PC-9 (cell line): Measurements from ENCODE around the gene NR2C2. TPM values are rescaled to one million over a fixed set of nuclear protein-coding genes. Genes with fewer than 3 reads are reported as not detected.

Source experiments
- BruUV-seq: library from RNA; stranded (reverse); fragments of 400-500 nt; replicated peaks from 2 replicates; lab custom pipeline; 2021; lab: Mats Ljungman, UMichigan
- CTCF ChIA-PET: fragments of 300-600 bp; sonication (Branson Sonifier 250); formaldehyde crosslinking; loops from one replicate; lab custom pipeline; 2022; ENCODE audit warnings: antibody characterized with exemption; lab: Charles Lee
- POLR2A ChIA-PET: fragments of 300-600 bp; sonication (Branson Sonifier 250); formaldehyde crosslinking; loops from one replicate; lab custom pipeline; 2022; ENCODE audit warnings: antibody characterized with exemption; ENCODE audit not compliant: unreplicated experiment; lab: Charles Lee
- DNase-seq, 2 experiments: peaks; one replicate each; pipeline versions ENCODE4 v3.0.0 to v3.0.0-alpha.2; 2015 to 2022; ENCODE audit warnings: mixed read lengths in 1 of 2
- H2AFZ ChIP-seq: fragments of 200-600 bp; sonication (generic); 2 replicates; pipeline ENCODE4 v1.8.1; 2017; ENCODE audit warnings: antibody characterized with exemption
- H3F3A ChIP-seq: fragments of 200-600 bp; sonication (generic); 2 replicates; pipeline ENCODE4 v1.8.1; 2017; ENCODE audit warnings: antibody characterized with exemption, mild to moderate bottlenecking, low read depth; ENCODE audit not compliant: insufficient read depth
- H3K27ac ChIP-seq: fragments of 200-600 bp; sonication (generic); 2 replicates; pipeline ENCODE4 v1.6.1; 2016; ENCODE audit warnings: mixed run types
- H3K27me3 ChIP-seq: fragments of 200-600 bp; sonication (generic); 2 replicates; pipeline ENCODE4 v1.6.1; 2016; ENCODE audit warnings: low read depth, mixed run types; ENCODE audit not compliant: insufficient read depth
- H3K36me3 ChIP-seq: fragments of 200-600 bp; sonication (generic); 2 replicates; pipeline ENCODE4 v1.6.1; 2016; ENCODE audit warnings: low read depth, mixed run types
- H3K4me1 ChIP-seq: fragments of 200-600 bp; sonication (generic); replicated peaks from 2 replicates; pipeline ENCODE4 v1.6.1; 2016; ENCODE audit warnings: mixed run types; ENCODE audit not compliant: insufficient read depth
- H3K4me2 ChIP-seq: fragments of 200-600 bp; sonication (generic); 2 replicates; pipeline ENCODE4 v1.6.1; 2017; ENCODE audit warnings: mixed run types
- H3K4me3 ChIP-seq: fragments of 200-600 bp; sonication (generic); 2 replicates; pipeline ENCODE4 v1.6.1; 2016; ENCODE audit warnings: mixed run types
- H3K79me2 ChIP-seq: fragments of 200-600 bp; sonication (generic); 2 replicates; pipeline ENCODE4 v1.6.1; 2017; ENCODE audit warnings: low read depth, mixed run types
- H3K9me2 ChIP-seq: fragments of 200-600 bp; sonication (generic); 2 replicates; pipeline ENCODE4 v1.8.1; 2017; ENCODE audit warnings: mild to moderate bottlenecking; ENCODE audit not compliant: insufficient read depth
- H3K9me3 ChIP-seq: fragments of 200-600 bp; sonication (generic); 2 replicates; pipeline ENCODE4 v1.8.1; 2016; ENCODE audit warnings: low read depth; ENCODE audit not compliant: insufficient read depth
- H4K20me1 ChIP-seq: fragments of 200-600 bp; sonication (generic); 2 replicates; pipeline ENCODE4 v1.8.1; 2017; ENCODE audit not compliant: insufficient read depth
- CTCF ChIP-seq: fragments of 200-600 bp; sonication (generic); conservative IDR thresholded peaks from 2 replicates; pipeline ENCODE4 v1.6.1; 2017; ENCODE audit warnings: mixed run types, antibody characterized with exemption, mild to moderate bottlenecking, moderate library complexity
- EZH2 ChIP-seq: fragments of 200-600 bp; sonication (generic); IDR thresholded peaks from 2 replicates; pipeline ENCODE4 v1.8.0; 2017; ENCODE audit warnings: antibody characterized with exemption, low read depth
- intact Hi-C: fragments of 100-400 bp; cut with micrococcal nuclease; formaldehyde crosslinking; loops from one replicate; pipeline ENCODE4 v1.10.0; 2022; ENCODE audit not compliant: unreplicated experiment
- total RNA-seq: library from RNA; stranded (reverse); gene quantifications from 2 replicates; pipeline ENCODE4 v1.2.3, GENCODE V29; 2021

NR2C2 gene
- total RNA-seq, 1 experiment from 2014 or later = 44.1 TPM

- H4K20me1 ChIP-seq = peaks cover 19% of the 10 kb centered on the region
- H2AFZ ChIP-seq = no peak overlapping the region
- intact Hi-C loops = no loop called here
- no peaks in the 10 kb centered on the region for H3K9me2 ChIP-seq
- no peak overlapping the region for H3K4me2 ChIP-seq
- H3K27me3 ChIP-seq = no peaks in the 10 kb centered on the region
- H3K79me2 ChIP-seq = no peaks in the 10 kb centered on the region
- TF ChIP-seq CTCF = no peak
- TF ChIP-seq EZH2 = no peak
- H3K27ac ChIP-seq = no peak overlapping the region
- no peak for DNase-seq
- H3K4me1 ChIP-seq = no peaks in the 10 kb centered on the region
- POLR2A ChIA-PET = interaction anchor here (0.5 kb wide), 1 partner anchor 12 kb away, joined by 3 read pairs; no protein-coding TSS in a partner anchor
- H3K4me3 ChIP-seq = no peak overlapping the region
- BruUV-seq = no TSS peak
- CTCF ChIA-PET = no interaction called here
- H3K9me3 ChIP-seq = no peaks in the 10 kb centered on the region
- peaks cover 12% of the 10 kb centered on the region; the same call in 1 of the 2 replicates for H3F3A ChIP-seq
- H3K36me3 ChIP-seq = peaks cover 65% of the 10 kb centered on the region
Measured at GRCh38 chr3:15042936-15043335, 95.6 kb downstream of the NR2C2 start.

GRCh38 chr3:15043408-15044171 is 96.2 kb downstream of the NR2C2 start:
- H3K79me2 ChIP-seq = no peaks in the 10 kb centered on the region
- POLR2A ChIA-PET = no interaction called here
- no peaks in the 10 kb centered on the region for H3K4me1 ChIP-seq
- no peak overlapping the region for H3K27ac ChIP-seq
- BruUV-seq = no TSS peak
- no peak overlapping the region for H3K4me3 ChIP-seq
- H3F3A ChIP-seq = peaks cover 12% of the 10 kb centered on the region; the same call in 1 of the 2 replicates
- H2AFZ ChIP-seq = no peak overlapping the region
- no peaks in the 10 kb centered on the region for H3K27me3 ChIP-seq
- H4K20me1 ChIP-seq = peaks cover 25% of the 10 kb centered on the region
- no peak for TF ChIP-seq CTCF
- TF ChIP-seq EZH2 = no peak
- no peaks in the 10 kb centered on the region for H3K9me2 ChIP-seq
- intact Hi-C loops = no loop called here
- no peak for DNase-seq
- no peak overlapping the region for H3K4me2 ChIP-seq
- no peaks in the 10 kb centered on the region for H3K9me3 ChIP-seq
- peaks cover 68% of the 10 kb centered on the region for H3K36me3 ChIP-seq
- CTCF ChIA-PET = no interaction called here

- Histone ChIP-seq H3F3A (peaks cover 11% of the 10 kb centered on the region; the same call in 1 of the 2 replicates), H3K27me3 (no peaks in the 10 kb centered on the region), H3K4me2 (no peak overlapping the region), H3K4me3 (no peak overlapping the region), H3K27ac (no peak overlapping the region), H3K9me3 (no peaks in the 10 kb centered on the region), H4K20me1 (peaks cover 32% of the 10 kb centered on the region), H3K4me1 (no peaks in the 10 kb centered on the region), H3K36me3 (peaks cover 75% of the 10 kb centered on the region), H3K9me2 (no peaks in the 10 kb centered on the region), H2AFZ (no peak overlapping the region), H3K79me2 (no peaks in the 10 kb centered on the region)
- POLR2A ChIA-PET = no interaction called here
- TF ChIP-seq EZH2 (no peak), CTCF (no peak)
- CTCF ChIA-PET = no interaction called here
- no TSS peak for BruUV-seq
- intact Hi-C loops = no loop called here
- no peak for DNase-seq
Measured at GRCh38 chr3:15044326-15044725, 96.9 kb downstream of the NR2C2 start.
